GM19467 (cell line): ENCODE measurements around the gene EFCC1.

ENCODE experiments used
- ATAC-seq: cut with Tn5 transposase; IDR thresholded peaks from one replicate; pipeline ENCODE4 v1.9.1; 2021; ENCODE audit warnings: mild to moderate bottlenecking, moderate library complexity; ENCODE audit not compliant: unreplicated experiment

Gene EFCC1

GRCh38 chr3:129013491-129013891, 12.4 kb downstream of the EFCC1 start:
- ATAC-seq, result no peak

- no peak for ATAC-seq
Measured at GRCh38 chr3:129014148-129014547, 13.0 kb downstream of the EFCC1 start.

GRCh38 chr3:129014793-129015345, 13.8 kb downstream of the EFCC1 start:
- no peak for ATAC-seq

- ATAC-seq, result no peak
Measured at GRCh38 chr3:129015388-129016105, 14.4 kb downstream of the EFCC1 start.

- ATAC-seq, result no peak
Measured at GRCh38 chr3:129016356-129016719, 15.2 kb downstream of the EFCC1 start.

GRCh38 chr3:129016720-129017483, 15.8 kb downstream of the EFCC1 start:
- no peak for ATAC-seq

GRCh38 chr3:129017484-129017899, 16.4 kb downstream of the EFCC1 start:
- ATAC-seq, result no peak

GRCh38 chr3:129018271-129018670, 17.2 kb downstream of the EFCC1 start:
- ATAC-seq, result no peak

GRCh38 chr3:129018751-129019150, 17.6 kb downstream of the EFCC1 start:
- ATAC-seq, result no peak

- no peak for ATAC-seq
Measured at GRCh38 chr3:129019266-129019665, 18.2 kb downstream of the EFCC1 start.

GRCh38 chr3:129020691-129021090, 19.6 kb downstream of the EFCC1 start:
- no peak for ATAC-seq

- no peak for ATAC-seq
Measured at GRCh38 chr3:129021140-129021551, 20.0 kb downstream of the EFCC1 start.

GRCh38 chr3:129022114-129023007, 21.3 kb downstream of the EFCC1 start:
- ATAC-seq, result no peak

- ATAC-seq, result no peak
Measured at GRCh38 chr3:129023008-129023358, 21.9 kb downstream of the EFCC1 start.

GRCh38 chr3:129023909-129024308, 22.8 kb downstream of the EFCC1 start:
- ATAC-seq, result no peak

- no peak for ATAC-seq
Measured at GRCh38 chr3:129025108-129025507, 24.0 kb downstream of the EFCC1 start.

- no peak for ATAC-seq
Measured at GRCh38 chr3:129025691-129026435, 24.8 kb downstream of the EFCC1 start.

- ATAC-seq, result peak; percentile 94
Measured at GRCh38 chr3:129026728-129027543, 25.8 kb downstream of the EFCC1 start.

- ATAC-seq, result no peak
Measured at GRCh38 chr3:129027544-129027880, 26.4 kb downstream of the EFCC1 start.

- no peak for ATAC-seq
Measured at GRCh38 chr3:129028866-129029265, 27.8 kb downstream of the EFCC1 start.
